ENCODE results near the gene NTF4. TPM values are rescaled to one million over a fixed set of nuclear protein-coding genes. Genes with fewer than 3 reads are reported as not detected.

The NTF4 gene
- total and polyA plus RNA-seq, 2 of the 8 experiments (the other 6 are each of a cell fraction or from before 2014, with no cell fraction given): 3.1 to 6.5 TPM

DNA sequence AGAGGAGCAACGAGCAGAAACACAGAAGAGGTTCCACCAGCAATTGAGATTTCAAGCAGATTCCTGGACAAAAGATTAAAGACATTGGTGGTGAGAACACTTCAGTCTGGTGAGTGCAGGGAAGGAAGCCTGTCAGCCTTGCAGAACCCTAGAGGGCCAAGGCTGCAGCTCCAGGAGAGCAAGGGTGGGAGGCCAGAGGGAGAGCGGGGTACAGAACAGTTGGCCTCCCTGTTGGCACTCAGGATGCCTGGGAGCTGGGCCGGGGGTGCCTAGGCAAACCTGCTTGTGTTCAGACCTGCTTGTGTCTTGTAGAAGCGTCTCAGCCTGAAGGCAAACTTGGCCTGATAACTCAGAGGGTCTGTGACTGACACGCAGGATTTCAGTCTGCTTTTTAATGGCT, 44.4 kb upstream of the NTF4 start (continued):
- TF ChIP-seq, protein P1, sequence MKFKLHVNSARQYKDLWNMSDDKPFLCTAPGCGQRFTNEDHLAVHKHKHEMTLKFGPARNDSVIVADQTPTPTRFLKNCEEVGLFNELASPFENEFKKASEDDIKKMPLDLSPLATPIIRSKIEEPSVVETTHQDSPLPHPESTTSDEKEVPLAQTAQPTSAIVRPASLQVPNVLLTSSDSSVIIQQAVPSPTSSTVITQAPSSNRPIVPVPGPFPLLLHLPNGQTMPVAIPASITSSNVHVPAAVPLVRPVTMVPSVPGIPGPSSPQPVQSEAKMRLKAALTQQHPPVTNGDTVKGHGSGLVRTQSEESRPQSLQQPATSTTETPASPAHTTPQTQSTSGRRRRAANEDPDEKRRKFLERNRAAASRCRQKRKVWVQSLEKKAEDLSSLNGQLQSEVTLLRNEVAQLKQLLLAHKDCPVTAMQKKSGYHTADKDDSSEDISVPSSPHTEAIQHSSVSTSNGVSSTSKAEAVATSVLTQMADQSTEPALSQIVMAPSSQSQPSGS (IDR thresholded peaks at IDR 0.05; ENCODE audit: low read length): no peak
- TF ChIP-seq, protein P2, sequence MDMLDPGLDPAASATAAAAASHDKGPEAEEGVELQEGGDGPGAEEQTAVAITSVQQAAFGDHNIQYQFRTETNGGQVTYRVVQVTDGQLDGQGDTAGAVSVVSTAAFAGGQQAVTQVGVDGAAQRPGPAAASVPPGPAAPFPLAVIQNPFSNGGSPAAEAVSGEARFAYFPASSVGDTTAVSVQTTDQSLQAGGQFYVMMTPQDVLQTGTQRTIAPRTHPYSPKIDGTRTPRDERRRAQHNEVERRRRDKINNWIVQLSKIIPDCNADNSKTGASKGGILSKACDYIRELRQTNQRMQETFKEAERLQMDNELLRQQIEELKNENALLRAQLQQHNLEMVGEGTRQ (IDR thresholded peaks at IDR 0.05; ENCODE audit: low read length): no peak
- no peak for TF ChIP-seq RXRA (IDR thresholded peaks at IDR 0.05; ENCODE audit: insufficient read depth, low read depth, low read length)
- no peak for TF ChIP-seq PHF8 (conservative IDR thresholded peaks at IDR 0.05; ENCODE audit: low read depth, low read length)
- no peak for TF ChIP-seq POU5F1 (IDR thresholded peaks at IDR 0.05; ENCODE audit: low read depth, low read length)
- TF ChIP-seq JUN (IDR thresholded peaks at IDR 0.05; ENCODE audit: low read depth, low read length): no peak

All from H1 (cell line).